ACC112 (cell line): ENCODE data around the gene PCBP3.

ENCODE experiments used
- H2AFZ ChIP-seq: fragments of 200-600 bp; sonication (generic); one replicate; pipeline ENCODE4 v1.6.0; 2017; ENCODE audit warnings: antibody characterized with exemption, low read length; ENCODE audit not compliant: unreplicated experiment
- H3K27ac ChIP-seq: fragments of 200-600 bp; sonication (generic); 2 replicates; pipeline ENCODE4 v1.5.1; 2014; ENCODE audit warnings: low read depth, mild to moderate bottlenecking, antibody characterized with exemption, low read length, moderate library complexity
- H3K27me3 ChIP-seq: fragments of 200-600 bp; sonication (generic); 2 replicates; pipeline ENCODE4 v1.6.1; 2014; ENCODE audit warnings: mild to moderate bottlenecking, antibody characterized with exemption, low read length, moderate library complexity, mixed read lengths; ENCODE audit not compliant: insufficient read depth
- H3K36me3 ChIP-seq: fragments of 200-600 bp; sonication (generic); 2 replicates; pipeline ENCODE4 v1.6.1; 2016; ENCODE audit warnings: mild to moderate bottlenecking, antibody characterized with exemption, low read length, moderate library complexity, mixed read lengths; ENCODE audit not compliant: insufficient read depth
- H3K4me1 ChIP-seq: fragments of 200-600 bp; sonication (generic); one replicate; pipeline ENCODE4 v1.6.1; 2016; ENCODE audit warnings: low read length, mixed read lengths; ENCODE audit not compliant: insufficient read depth, unreplicated experiment, control insufficient read depth
- H3K4me3 ChIP-seq: fragments of 200-600 bp; sonication (generic); 2 replicates; pipeline ENCODE4 v1.5.1; 2014; ENCODE audit warnings: mild to moderate bottlenecking, low read depth, low read length
- H3K79me2 ChIP-seq: fragments of 200-600 bp; sonication (generic); one replicate; pipeline ENCODE4 v1.6.0; 2016; ENCODE audit warnings: low read length; ENCODE audit not compliant: control insufficient read depth, unreplicated experiment, insufficient read depth

The PCBP3 gene

DNA sequence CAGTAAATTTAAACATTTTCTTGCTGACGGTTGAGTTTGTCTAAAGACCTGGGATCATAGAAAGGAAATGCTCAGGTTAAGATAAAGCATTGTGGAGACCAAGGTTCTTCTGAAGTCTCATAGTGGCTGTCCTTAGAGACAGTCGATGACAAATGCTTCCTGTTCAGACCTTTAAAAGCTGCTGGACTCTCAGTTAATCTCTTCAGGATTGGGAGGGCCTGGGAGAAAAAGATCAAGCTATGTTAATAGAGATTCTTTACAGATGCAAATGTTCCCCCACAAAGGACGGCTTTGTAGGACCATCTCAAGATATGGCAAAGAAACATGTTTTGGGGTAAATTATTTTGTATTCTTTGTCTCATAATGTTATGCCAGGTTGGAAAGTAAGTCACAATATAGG is 213.4 kb downstream of the PCBP3 start:
- Histone ChIP-seq H3K4me1 (no peaks in the 10 kb centered on the region), H3K27me3 (no peaks in the 10 kb centered on the region), H2AFZ (no peak overlapping the region), H3K27ac (no peak overlapping the region), H3K4me3 (no peak overlapping the region), H3K36me3 (no peaks in the 10 kb centered on the region), H3K79me2 (no peaks in the 10 kb centered on the region)

DNA sequence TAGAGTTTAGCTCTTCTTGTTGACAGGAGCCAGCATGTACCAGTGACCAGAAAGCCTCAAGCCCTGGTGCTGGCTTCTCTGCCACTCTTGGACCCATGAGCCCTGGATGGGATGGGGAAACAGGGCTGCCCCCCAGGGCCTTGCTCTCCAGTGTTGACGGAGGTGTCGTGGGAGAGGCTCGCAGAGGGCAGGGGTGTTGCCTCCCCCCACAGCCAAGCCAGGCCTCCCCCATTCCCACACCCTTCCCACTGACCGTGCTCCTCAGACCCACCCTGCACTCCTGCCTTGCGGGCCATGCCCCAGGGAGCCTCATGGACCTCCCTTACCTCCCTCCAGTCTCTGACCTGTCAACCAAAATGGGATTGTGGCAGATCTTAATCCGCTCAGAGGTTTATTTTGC is 214.2 kb downstream of the PCBP3 start:
- no peaks in the 10 kb centered on the region for H3K36me3 ChIP-seq
- no peaks in the 10 kb centered on the region for H3K27me3 ChIP-seq
- no peaks in the 10 kb centered on the region for H3K4me1 ChIP-seq

DNA sequence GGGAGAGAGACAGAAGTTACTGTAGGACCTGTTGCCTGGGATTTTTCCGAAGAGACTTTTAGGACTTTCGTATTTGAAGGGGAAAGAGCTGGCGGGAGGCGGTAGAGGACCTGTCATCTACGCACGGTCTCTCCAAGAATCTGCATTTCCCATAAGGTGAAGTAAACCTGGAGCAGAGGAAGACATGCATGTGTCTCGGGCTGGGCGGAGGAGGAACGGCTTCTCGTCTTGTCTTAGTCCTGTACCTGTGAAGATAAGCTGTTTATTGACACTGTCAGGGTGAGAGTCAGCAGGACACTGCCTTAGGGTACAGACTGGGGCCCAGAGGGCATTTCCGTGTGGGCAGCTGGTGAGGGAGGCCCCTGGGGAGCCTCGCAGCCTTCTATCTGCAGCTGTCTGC is 214.7 kb downstream of the PCBP3 start:
- H3K79me2 ChIP-seq: no peaks in the 10 kb centered on the region
- no peaks in the 10 kb centered on the region for H3K36me3 ChIP-seq
- H3K4me1 ChIP-seq: no peaks in the 10 kb centered on the region
- H3K27ac ChIP-seq: no peak overlapping the region
- no peak overlapping the region for H2AFZ ChIP-seq
- no peak overlapping the region for H3K4me3 ChIP-seq
- H3K27me3 ChIP-seq: no peaks in the 10 kb centered on the region

More for the DNA sequence above, 214.2 kb downstream of the PCBP3 start:
- H3K4me3 ChIP-seq: no peak overlapping the region
- H3K27ac ChIP-seq: no peak overlapping the region
- H2AFZ ChIP-seq: no peak overlapping the region
- H3K79me2 ChIP-seq: no peaks in the 10 kb centered on the region

DNA sequence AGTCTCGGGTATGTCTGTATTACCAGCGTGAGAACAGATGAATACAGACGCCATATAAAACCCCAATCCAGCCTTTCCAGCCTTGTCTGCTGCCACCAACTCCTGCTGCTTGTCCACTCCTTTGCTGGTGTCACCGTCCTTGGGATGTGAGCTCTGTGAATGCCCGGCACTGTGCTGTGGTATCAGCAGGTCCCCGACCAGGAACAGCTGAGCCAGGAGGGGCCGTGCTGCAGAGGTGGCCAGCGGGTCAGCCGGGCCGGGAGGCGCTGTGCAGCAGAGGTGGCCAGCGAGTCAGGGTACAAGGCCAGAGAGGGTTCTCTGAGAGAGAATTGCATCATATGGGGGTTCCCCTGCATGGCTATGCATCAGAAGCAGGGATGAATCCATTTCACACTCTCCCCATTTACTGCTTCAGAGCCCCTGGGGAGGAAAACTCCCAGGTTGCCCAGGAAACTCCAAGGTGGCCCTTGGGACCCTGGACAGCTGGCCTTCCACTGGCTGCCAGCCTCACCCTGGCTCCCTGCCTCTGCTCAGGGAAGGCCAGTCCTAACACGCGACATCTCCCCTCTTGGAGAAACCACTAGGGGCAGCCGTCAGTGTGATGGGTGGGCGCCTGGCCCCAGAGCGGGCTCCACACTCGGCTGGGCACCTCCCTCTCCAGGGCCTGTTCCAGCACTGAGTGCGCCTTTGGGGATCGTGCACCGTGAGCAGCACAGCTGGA is 215.7 kb downstream of the PCBP3 start:
- H3K4me3 ChIP-seq: no peak overlapping the region
- H3K79me2 ChIP-seq: no peaks in the 10 kb centered on the region
- H3K27ac ChIP-seq: no peak overlapping the region
- H3K36me3 ChIP-seq: no peaks in the 10 kb centered on the region
- peaks cover 1% of the 10 kb centered on the region for H3K4me1 ChIP-seq
- no peak overlapping the region for H2AFZ ChIP-seq
- no peaks in the 10 kb centered on the region for H3K27me3 ChIP-seq

DNA sequence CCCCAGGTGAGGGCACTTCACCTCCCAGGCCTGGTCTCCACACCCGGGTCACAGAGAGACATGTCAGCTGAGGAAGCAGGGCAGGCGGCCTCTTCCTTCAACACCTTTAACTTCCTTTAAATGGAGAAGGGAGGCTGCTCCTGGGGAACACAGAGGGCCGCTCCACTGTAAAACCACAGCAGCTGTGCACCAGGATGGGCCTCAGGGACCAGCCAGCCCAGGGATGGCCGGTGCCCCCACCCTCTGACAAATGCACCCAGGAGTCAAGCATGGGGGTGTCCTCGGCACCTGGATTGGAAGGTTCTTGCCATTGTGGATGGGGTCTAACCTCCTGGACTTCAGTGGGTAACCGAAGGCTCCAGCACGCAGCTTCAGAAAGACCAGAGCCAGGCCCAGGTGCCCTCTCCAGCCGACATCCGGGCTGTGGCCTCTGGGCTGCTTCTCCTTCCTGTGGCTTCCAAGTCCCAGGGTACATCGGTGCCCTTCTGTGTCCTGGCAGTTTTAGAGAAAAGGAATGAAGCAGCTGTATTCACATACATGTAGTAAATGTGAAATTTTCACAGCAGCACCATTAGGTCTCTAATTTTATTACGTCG is 216.3 kb downstream of the PCBP3 start:
- no peak overlapping the region for H3K27ac ChIP-seq
- H3K4me3 ChIP-seq: no peak overlapping the region
- H3K27me3 ChIP-seq: no peaks in the 10 kb centered on the region
- peaks cover 8% of the 10 kb centered on the region for H3K4me1 ChIP-seq
- H2AFZ ChIP-seq: no peak overlapping the region
- H3K79me2 ChIP-seq: no peaks in the 10 kb centered on the region
- H3K36me3 ChIP-seq: no peaks in the 10 kb centered on the region

DNA sequence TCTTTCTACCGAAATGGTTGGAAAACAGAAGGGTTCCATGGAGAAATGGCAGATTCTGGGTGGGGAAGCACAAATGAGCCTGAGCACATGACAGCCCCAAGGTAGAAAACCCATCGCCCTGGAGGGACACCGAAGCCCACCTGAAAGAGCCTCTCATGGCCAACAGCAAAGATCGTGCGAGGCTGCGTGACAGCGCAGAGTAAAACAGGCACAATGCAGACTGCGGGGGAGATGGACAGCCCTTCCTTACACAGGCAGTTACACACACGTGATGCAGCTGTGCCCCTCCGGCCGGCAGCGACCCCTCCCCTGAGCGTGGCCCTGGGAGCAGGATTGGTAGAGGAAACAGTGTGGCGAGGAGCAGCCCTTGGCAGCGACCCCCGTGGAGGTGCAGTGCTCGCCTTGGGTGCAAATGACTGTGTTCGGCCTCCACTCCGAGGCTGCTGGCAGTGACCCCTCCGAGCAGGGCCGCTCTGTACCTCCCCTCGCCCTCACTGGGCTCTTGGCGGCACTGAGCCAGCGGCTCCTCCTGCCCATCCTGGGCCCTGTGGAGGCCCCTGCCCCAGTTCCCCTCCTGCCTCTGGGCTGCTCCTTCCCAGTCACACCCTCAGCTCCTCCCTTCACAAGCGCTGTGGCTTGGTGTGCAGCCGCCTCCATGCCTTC is 217.1 kb downstream of the PCBP3 start:
- Histone ChIP-seq H3K27ac (no peak overlapping the region), H3K4me1 (peaks cover 15% of the 10 kb centered on the region), H3K79me2 (no peaks in the 10 kb centered on the region), H2AFZ (no peak overlapping the region), H3K27me3 (no peaks in the 10 kb centered on the region), H3K4me3 (no peak overlapping the region), H3K36me3 (no peaks in the 10 kb centered on the region)

DNA sequence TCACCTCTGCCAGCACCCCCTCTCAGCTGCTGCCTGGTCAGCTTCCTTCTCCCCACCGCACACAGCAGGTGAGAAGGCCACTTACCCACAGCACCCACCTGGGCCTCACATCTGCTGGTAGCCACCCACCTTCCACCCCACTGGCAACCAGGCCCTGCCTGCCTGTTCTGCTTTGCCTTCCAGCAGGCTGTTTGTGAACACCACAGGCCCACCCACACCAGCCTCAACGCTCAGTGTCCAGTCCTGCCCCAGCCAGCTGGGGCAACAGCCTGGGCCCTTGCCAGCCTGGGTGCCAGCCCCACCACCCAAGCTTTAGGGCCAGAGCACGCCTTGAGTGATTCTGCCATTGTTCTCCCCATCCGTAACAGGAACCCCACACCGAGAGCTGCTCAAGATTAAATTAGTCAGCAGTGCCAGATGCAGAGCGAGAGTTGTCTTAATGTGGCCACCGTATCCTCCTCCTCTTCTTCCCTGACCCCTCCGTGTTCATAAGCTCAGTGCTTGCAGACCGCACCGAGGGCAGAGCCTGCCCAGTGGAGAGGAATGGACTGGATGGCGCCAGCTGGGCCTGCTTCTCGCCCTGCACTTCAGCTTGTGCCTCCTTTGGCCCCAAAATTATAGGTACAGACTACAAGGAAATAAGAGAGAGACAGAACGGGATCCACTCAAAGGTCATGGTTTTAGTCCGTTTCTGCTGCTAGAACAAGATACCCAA is 217.8 kb downstream of the PCBP3 start:
- no peaks in the 10 kb centered on the region for H3K27me3 ChIP-seq
- no peaks in the 10 kb centered on the region for H3K36me3 ChIP-seq
- no peak overlapping the region for H3K27ac ChIP-seq
- no peak overlapping the region for H2AFZ ChIP-seq
- H3K4me3 ChIP-seq: no peak overlapping the region
- H3K4me1 ChIP-seq: peaks cover 16% of the 10 kb centered on the region
- no peaks in the 10 kb centered on the region for H3K79me2 ChIP-seq

DNA sequence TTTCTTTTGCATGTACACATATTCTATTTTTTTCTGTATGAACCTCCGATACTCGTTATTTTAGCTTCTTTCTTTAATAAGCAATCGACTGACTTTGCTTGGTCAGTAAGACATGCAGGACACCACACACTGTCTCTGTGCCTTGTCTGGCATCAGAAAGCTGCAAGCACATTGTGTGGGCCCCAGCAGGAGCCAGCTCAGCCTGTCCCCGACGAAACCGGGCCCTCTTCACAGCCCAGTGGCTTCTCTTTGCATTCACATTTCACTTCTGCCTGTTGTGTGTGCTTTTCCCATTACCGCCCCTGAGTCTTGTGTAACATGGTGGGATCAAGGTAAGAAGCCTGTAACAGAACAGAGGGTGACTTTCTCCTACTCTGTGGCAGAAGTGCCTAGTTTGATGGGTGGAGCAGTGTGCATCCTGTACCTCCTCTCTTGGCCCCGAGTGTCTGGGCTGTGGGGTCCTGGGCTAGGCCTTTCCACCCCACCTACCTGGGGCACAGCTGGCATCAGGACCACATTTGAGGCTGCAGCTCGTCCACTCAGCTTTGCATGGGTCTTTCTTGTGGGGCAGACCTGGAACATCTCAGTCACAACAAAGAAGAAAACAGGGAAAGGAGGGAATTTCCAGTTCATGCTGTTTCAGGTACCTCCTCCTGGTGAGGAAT is 219.2 kb downstream of the PCBP3 start:
- Histone ChIP-seq H3K4me3 (no peak overlapping the region), H3K27me3 (no peaks in the 10 kb centered on the region), H3K4me1 (peaks cover 16% of the 10 kb centered on the region), H2AFZ (no peak overlapping the region), H3K36me3 (no peaks in the 10 kb centered on the region), H3K27ac (no peak overlapping the region), H3K79me2 (no peaks in the 10 kb centered on the region)

DNA sequence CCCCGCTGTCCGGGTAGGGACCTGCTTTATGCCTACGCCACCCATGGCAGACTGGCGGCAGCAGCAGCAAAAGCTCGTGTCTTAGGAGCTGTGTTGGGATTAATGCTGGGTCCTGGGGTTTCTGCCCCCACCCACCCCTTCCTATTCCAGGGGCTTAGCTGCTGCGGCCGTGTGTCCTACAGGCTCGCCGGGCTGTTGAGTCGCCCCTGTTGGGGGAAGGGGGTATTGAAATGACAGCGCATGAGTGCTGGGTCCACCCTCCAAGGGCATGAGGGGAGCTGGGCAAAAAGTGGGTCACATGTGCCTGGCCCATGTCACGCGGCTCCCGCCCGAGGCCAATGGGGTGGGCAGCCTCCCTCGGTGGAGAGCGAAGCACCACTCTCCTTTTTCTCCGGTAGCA is 219.7 kb downstream of the PCBP3 start:
- Histone ChIP-seq H3K27me3 (no peaks in the 10 kb centered on the region), H3K36me3 (no peaks in the 10 kb centered on the region), H3K79me2 (no peaks in the 10 kb centered on the region), H3K4me3 (no peak overlapping the region), H2AFZ (no peak overlapping the region), H3K27ac (no peak overlapping the region), H3K4me1 (peaks cover 16% of the 10 kb centered on the region)

DNA sequence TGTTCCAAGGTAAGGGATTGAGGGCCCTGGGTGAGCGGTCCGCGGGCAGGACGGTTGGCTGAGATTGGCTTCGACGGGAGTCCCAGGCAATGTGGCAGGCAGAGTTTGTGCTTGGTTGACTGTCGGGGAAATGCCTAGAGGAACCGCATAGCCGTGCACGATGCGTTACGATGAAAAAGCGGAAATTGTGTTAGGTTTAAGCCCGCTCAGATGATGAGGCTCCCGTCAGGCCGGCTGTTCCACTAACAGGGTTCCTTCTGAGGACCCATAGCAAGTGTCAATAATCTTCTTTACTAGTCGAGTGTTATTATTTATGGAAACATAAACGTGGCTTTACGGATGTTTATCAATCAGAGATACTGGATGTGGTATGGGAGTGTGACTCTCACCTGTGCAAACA is 220.2 kb downstream of the PCBP3 start:
- Histone ChIP-seq H3K36me3 (no peaks in the 10 kb centered on the region), H3K4me3 (no peak overlapping the region), H2AFZ (no peak overlapping the region), H3K27ac (no peak overlapping the region), H3K27me3 (no peaks in the 10 kb centered on the region), H3K79me2 (no peaks in the 10 kb centered on the region), H3K4me1 (peaks cover 16% of the 10 kb centered on the region)
